SW 1271 (cell line): ENCODE data around the gene TMCC1.
"Not testable (repeated sequence)": the region's sequence is repeated elsewhere in the genome, so short reads cannot be mapped to it uniquely, and the experiment has no call there.

ENCODE experiments used
- DNase-seq, 2 experiments: peaks; one replicate each; lab custom pipeline; 2025; lab: John Stamatoyannopoulos, UW

TMCC1 gene

DNA sequence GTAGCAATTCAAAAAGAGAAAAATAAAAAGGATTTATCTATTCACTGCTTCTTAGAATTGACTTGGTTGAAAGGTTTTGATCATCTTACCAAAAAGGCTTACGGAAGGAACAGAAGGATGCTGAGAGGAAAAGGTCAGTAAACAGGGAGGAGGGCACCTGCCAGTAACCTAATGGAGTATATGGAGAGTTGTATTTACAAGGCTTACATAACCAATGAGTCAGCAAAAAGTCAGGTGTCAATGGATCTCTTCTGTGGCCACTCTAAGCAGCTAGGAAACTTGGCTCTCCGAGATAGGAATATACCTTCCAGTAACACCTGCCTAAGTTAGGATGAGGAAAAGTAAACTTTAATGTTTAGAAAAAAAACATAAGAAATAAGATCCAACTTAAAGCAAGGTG, 206.6 kb downstream of the TMCC1 start:
- DNase-seq, result no peak

DNA sequence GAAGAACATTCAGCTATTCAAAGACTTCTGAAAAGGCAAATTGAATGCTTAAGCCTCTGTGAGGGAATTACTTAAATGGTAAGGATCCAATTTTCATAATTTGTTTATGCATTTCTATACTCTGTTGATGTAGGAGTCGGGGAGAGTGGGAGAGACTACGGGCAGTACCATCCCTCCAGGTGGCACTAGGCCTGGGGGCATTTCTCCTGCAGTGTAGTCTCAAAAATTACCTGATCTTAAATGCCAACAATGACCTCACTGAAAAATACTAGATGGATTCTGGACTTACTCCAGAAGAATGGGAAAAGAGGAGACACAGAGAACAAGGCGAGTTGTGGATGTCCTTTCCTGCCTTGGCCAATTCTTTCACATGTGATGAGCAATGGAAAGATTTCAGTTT, 209.2 kb downstream of the TMCC1 start:
- DNase-seq, result no peak

GRCh38 chr3:129683201-129683600, 210.3 kb downstream of the TMCC1 start:
- no peak for DNase-seq

- DNase-seq, result no peak
These were observed 216.5 kb downstream of the TMCC1 start for GRCh38 chr3:129676985-129677384.

GRCh38 chr3:129674798-129675123, 218.8 kb downstream of the TMCC1 start:
- DNase-seq, result not testable (repeated sequence)

DNA sequence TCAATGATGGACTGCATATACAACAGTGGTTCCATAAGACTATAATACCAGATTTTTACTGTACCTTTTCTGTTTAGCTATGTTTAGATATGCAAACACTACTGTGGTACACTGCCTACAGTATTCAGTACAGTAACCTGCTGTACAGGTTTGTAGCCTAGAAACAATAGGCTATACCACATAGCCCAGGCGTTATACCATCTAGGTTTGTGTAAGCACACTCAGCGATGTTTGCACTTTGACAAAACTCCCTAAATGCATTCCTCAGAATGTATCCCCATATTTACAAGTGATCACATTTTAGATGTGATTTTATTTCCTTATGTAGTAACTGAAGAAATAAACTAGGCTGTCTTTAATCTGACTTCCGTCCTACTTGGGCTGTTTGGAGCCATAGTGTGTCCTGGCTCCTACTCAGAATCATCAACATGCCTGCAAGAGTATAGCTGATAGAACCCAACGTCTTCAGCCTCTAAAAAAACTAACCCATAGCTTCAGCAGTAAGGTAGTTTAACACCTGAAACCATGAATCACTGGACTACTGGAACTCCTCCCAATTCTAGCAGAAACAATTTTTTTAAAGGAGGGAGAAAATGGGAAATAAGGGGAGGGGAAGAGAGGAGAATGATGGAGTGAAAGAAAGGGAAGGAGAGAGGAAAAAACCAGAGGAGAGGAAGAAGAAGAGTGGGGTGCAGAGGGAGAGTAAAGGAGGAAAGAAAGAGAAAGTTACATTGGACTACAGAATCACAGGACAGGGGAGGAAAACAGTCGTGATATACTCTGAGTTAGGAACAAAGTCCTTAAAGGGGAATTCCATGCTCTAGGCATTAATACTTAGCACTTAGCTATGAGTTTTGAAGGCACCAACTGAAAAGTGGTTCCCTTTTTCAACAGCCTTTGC, 219.4 kb downstream of the TMCC1 start:
- no peak for DNase-seq

DNA sequence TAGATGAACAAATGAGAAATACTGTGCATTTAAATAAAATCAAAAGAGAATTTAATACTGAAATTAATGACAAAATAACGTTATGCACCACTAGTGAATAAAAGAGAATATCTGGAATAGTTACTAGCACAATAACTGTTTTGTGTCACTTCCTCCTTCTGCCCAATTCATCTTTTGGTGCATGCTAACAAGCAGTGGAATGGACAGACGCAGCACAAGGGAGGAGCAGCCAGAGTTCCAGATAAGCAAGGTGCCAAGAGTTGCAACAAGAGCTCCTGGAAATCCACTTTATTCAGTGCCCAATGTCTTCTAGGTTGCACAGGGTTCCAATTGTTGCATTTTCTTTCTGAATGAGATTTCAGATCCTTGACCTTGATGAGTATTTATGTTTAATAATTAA, 220.5 kb downstream of the TMCC1 start:
- DNase-seq, result no peak

GRCh38 chr3:129672412-129672811, 221.1 kb downstream of the TMCC1 start:
- no peak for DNase-seq

- DNase-seq, result peak; percentile 25 to 29
These were observed 228.3 kb downstream of the TMCC1 start for GRCh38 chr3:129665024-129665768.

- no peak for DNase-seq
These were observed 229.4 kb downstream of the TMCC1 start for GRCh38 chr3:129663930-129664646.

DNA sequence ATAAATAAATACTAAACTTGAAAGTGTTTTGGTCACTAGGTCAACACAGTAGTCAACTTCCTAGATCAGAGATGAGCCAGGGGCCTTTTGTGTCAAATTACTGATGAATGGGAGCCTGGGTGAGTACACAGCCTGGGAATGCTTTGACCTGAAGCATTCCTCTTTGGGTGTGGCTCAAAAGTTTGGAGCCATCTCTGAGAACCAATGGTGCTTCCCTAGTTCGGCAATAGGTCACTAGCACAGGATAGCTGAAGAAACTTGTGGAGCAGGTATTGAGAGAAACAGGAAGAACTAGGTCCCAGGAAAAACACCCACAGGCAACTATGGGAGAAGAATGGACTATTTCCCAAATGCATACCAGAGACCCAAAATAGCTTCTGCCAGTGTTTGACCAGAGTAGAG, 230.5 kb downstream of the TMCC1 start:
- peak in 1 of 2 experiments; percentile 52 for DNase-seq

DNA sequence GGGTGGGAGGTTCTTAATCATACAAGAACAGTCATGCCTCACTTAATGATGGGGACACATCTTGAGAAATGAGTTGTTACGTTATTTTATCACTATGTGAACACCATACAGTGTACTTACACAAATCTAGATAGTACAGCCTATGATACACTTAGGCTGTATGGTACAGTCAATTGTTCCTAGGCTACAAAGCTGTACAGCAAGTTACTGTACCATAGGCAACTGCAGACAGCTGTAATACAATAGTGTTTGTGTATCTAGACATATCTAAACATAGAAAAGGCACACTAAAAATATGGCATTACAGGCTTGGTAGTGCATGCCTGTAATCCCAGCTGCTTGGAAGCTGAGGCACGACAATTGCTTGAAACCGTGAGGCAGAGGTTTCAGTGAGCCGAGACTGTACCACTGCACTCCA, 231.3 kb downstream of the TMCC1 start:
- DNase-seq, result no peak

DNA sequence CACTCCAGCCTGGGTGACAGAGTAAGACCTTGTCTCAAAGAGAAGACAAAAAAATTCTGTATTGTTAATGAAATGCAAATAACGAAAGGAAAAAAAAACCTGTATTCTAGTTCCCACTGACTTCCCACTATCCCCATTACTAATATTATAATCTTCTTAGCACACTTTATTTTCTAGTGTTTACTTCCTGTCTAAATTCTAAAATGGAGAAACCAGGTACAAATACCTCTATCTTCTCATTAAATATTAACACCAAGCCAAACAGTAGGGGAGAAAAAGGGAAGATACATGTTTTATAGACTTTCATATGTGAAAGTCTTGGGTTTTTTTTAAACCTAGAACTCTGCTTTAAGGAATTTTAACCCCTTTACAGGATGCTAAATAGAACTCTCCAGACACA, 231.7 kb downstream of the TMCC1 start:
- DNase-seq, result no peak

GRCh38 chr3:129658110-129658843, 235.2 kb downstream of the TMCC1 start:
- no peak for DNase-seq

DNA sequence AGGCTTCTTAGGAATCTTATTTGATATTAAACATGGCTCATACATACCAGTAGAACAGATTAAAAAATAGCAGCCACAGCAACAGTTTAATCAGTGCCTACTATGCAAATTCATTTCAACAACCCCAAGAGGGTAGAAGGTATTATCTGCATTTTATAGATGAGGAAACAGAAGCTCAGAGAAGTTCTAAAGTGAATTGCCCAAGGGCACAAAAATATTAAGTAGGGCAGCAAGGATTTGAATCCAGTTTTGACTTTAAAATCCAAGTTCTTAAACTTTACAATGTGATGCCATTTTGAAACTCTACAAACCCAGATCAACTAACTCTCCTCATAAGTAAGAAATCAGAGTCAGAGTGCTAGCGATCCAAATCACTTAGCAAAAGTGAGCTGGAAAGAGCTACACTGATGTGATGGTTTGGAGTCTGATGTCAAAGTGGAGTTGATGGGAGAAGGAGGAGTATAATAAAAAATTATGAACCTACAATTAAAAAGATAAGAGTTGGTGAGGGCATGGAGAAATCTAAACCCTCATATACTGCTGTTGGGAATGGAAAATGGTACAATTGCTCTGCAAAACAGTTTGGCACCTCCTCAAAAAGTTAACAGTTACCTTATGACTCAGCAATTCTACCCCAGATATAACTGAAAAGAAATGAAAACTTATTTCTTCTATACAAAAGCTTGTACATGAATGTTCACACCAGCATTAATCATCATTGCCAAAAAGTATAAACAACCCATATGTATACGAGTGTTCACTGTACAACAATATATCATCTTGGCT, 236.1 kb downstream of the TMCC1 start:
- DNase-seq, result no peak

- DNase-seq, result no peak
These were observed 236.8 kb downstream of the TMCC1 start for GRCh38 chr3:129656659-129657247.

- no peak for DNase-seq
These were observed 238.2 kb downstream of the TMCC1 start for GRCh38 chr3:129655291-129655700.

DNA sequence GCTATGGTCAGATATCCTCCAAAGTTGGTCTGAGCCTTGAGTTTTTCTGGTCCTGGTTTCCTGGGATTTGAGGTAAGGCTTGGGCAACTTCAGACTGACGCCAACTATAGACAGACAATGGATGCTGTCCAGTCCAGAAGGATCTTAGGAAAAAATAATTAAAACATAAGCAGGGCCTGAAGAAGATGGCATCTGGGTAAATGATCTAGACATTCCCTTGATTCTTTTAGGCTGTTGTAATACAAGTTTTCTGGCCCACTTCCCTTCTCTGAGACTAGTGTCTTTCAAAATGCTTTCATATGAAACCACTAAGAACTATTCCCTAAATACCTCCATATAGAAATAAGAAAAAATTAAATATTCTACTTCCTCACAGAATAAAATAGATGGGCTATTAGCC, 239.4 kb downstream of the TMCC1 start:
- no peak for DNase-seq

- no peak for DNase-seq
These were observed 240.5 kb downstream of the TMCC1 start for GRCh38 chr3:129653019-129653418.

- peak in 1 of 2 experiments; percentile 67 for DNase-seq
These were observed 241.9 kb downstream of the TMCC1 start for GRCh38 chr3:129651435-129652202.
